Stimulated activated CD8-positive, alpha-beta memory T cell treated with anti-CD3 and anti-CD28 coated beads, Interleukin-15, amount 100 ng/mL, for 1 hour (primary cell): ENCODE data around the gene ITGA11.

Source experiments
- DNase-seq: peaks from one replicate; pipeline ENCODE4 v3.0.0-alpha.2; 2020; ENCODE audit warnings: low read depth

Gene ITGA11

DNA sequence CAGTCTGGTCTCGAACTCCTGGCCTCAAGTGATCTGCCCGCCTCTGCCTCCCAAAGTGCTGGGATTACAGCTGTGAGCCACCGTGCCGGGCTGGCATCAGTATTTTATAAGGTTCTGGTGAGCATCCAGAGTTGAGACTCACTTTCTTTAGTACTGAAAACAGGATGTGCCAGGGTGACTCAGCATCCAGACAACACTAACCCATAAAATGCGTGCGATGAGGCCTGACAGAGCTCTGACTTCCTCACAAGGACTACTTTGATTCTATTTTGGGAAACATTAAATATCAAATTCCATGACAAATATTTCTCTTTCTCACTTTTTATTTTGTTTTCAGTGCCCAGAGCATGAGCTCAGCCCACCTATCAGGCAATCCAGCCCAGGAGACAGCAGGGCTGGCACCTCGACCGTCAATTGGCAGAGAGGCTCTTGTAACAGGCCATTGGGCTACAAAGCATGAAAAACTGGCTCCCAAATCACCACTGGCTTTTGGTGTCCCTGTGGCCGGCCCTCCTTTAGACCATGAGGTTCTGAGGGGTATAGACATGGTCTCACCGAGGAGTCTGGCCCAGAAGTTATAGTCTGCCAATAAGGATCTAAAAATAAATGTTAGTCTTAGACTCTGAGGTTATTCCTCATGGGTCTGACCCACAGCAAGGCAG, 79.4 kb downstream of the ITGA11 start:
- no peak for DNase-seq

DNA sequence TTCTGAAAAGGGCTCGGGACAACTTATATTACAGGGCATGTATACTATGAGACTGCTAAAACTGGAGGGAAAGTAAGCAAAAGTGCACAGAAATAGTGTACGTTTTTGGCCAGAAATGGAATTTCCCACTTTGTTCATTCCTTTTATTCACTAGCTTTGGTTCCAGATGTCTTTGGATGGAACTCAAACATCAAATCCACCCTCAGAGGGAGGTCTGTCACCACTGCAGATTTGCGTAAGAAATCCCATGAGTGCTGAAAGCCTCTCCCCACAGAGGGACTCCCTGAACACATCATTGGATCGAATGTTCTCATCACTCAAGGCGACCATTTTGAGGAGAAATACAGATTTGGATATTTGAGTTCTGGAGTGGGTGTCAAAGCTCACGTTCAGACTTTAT, 82.8 kb downstream of the ITGA11 start:
- no peak for DNase-seq

DNA sequence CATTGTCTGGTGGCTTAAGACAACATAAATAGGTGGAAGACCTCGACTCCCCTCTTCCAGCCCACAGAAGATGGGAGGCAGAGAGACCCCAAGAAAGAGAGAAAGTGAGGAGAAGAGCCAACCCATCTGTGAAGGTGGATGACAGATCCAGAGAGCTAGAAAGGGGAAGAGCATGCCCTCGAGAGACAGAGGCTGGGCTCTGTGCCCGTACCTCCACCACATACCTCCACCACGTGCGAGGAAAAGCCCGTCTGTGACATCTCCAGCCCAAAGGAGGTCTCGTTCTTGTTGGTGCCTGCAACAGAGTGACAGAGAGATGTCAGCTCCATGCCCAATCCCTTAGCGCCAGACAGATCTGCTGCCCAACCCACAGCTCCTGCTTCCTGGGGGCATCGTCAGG, 83.4 kb downstream of the ITGA11 start:
- DNase-seq: no peak

DNA sequence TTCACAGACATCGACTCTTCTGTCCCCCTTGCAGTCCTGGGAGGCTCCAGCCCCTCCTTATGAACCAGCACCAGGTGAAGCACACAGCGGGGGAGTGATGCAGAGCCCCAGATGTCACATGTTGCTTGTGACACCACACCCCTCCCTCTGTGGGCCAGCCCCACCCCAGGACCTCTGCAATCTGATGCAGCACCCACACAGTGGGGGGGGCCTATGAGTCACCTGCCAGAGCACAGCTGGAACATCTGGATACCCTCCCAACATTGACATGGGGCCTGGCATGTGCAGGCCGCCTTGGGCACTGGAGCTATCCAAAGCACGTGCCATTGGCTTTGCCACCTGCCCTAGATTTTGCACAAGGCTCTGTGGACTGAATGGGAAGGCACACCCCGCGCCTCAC, 83.9 kb downstream of the ITGA11 start:
- no peak for DNase-seq

GRCh38 chr15:68347392-68347791, 84.6 kb downstream of the ITGA11 start:
- no peak for DNase-seq

DNA sequence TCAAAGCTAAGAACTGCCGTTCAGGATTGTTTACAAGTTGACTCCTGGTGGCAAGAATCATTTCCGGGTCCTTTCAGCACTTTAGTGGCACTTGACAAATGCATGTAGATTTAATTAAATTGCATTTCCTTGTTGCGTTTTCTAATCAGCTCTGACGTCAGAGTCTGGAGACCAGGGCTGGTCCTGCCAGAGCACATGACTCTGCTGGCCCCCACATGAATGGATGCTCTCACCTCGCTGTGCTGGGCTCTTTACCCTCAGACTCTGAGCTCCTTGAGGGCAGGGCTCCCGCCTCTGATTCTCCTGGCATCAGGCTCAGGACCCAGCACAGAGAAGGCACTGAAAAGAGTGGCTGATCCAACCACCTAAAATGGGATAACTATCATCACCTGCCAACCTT, 85.0 kb downstream of the ITGA11 start:
- DNase-seq: no peak

- no peak for DNase-seq
These were observed 86.5 kb downstream of the ITGA11 start for GRCh38 chr15:68345481-68345880.

DNA sequence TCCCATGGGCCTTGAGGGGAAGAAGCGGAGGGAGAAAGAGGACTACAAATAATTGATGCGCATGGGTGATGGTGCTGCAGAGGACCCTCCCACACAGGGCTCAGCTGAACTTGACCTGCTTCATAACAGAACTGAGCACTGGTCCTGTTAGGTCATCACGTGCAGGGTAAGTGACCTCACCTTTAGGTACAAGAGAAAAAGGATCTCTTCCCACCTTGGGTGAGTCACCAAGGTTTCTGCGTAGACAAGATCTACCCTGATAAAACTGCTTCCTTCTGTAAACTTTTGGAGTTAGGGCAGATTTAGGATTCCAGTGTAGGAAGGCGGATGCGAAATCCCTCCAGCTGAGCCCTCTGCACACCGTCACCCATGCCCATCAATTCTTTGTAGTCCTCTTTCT, 87.4 kb downstream of the ITGA11 start:
- no peak for DNase-seq

DNA sequence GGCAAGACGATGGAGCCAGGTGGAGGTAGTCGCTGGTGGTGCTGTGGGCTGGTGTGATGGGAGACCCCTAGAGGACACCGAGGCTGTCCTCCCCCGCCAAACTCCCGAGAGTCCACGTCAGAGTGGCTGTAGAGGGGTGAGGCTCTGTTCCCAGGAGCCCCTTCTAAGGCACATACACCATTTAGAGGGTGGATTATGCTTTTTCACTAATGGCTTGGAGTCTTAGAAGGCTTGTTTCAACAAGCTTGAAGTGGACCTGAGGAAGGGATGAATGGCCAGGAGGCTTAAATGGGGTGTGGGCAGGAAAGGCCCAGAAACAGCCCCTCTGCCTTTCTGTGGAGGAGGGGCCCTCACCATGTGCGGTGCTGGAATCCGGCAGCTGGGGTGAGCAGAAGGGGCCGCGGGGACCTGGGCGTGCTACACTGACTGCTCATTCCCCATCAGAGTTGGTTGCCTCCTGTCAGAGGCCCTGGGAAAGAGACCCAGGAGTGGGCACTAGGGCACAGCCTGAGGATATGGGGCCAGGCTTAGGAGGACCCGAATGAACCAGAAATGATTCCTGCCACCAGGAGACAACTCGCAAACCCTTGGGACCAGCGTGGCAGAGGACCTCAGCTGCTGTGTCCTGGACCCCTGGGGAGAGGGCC, 88.3 kb downstream of the ITGA11 start:
- no peak for DNase-seq

DNA sequence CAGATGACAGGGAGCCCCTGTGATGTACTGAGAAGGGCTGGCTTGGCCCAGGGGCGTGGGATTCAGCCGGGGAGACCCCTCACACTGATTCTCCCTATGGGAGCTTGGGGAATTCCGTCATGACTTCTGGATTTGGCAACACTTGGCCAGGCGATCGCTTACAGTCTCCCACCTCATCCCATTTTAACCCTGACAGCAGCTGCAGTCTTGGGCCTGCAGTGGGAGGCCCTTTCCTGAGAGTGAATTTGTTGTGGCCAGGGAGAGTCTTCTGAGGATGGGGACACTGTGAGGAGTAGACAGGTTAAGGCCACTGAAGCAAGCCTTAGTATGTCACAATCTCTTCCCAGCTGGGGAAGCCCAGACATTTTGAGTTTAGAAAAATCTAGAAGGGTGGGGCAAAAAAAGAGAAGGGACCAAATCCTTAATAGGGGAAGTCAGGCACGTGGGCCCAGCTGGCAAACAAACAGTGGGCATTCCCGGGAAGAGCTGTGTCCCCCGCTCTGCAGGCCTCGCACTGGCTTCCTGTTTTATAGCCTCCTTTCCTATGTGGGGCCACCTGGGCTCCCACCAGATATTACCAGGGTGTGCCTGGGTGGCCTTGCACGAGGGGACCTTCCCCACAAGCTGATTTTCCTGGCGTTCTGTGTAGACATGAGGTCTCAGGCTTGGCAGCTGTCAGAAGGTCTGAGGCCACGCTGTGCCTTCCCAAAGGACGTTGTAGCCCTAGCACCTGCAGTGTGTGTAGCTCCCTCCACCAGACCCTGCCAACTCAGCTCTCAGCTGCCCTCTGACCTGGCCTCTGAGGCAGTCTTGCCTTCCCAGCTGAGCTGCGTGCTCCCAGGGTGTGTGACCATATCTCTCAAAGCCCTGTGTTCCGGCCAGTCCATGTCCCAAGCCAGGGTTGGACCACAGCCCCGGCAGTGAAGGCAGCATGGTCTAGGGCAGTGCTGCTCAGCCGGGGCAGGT, 89.9 kb downstream of the ITGA11 start:
- DNase-seq: no peak

DNA sequence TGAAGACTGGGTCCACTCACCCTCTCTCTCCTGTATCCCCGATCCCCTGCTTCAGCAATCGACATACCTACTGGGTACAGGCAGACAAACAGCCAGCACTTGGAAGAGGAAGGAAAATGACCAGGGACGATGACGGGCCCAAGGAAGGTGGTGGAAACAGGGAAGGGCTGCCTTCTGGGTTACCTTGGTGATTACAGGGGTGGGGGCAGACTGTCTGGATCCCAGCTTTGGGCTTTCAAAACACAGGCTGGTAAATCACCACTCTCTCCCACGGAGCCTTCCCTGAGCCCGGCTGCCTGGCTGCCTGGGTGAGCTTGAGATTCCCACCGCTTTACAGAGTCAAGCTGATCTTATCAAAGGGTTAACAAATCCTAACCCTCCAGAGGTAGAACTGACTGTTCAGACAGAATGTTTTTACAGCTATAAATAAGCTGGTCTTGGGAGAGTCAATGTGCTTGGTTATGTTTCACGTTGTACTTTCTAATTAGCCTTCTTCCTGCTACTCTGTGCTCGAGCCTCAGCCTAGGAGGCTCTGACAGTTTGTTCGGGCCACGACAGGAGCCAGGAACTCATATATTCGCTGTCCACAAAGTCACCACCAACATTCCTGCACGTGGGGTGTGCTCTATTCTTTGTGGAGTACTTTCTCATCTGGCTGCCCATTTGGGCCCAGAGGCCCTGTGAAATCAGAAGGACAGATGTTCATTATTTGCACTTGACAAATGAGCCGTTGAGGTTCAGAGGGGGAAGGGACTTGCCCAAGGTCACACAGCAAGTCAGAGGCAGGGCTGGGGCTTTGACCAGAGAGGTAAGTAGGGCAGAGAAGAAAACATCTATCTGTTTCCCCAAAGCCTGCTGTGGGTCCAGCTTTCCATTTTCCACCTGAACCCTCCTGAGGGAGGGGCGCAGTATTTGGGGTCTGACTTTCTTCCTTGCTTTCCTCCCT, 91.0 kb downstream of the ITGA11 start:
- DNase-seq: no peak

DNA sequence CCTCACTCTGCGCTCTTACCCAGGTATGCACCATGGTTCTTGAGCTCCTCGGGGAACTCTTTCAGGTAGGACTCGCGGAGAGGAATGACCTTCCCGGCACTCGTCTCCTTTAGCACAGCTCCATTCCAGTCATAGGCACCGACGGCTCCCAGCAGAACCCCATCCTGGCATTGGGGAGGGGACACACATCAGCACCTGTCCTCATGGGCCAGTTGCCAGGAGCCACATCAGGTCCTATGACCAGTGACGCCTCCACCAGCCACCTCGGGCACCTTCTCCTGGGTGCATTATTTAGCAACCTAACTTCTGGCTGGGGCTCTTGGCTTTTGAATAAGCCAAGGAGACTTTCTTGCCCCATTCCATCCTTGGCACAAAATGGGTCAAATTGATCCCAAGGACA, 92.5 kb downstream of the ITGA11 start:
- DNase-seq: no peak

GRCh38 chr15:68337826-68338225, 94.1 kb downstream of the ITGA11 start:
- DNase-seq: no peak

- no peak for DNase-seq
These were observed 95.4 kb downstream of the ITGA11 start for GRCh38 chr15:68336516-68336915.

GRCh38 chr15:68335655-68336054, 96.3 kb downstream of the ITGA11 start:
- no peak for DNase-seq

DNA sequence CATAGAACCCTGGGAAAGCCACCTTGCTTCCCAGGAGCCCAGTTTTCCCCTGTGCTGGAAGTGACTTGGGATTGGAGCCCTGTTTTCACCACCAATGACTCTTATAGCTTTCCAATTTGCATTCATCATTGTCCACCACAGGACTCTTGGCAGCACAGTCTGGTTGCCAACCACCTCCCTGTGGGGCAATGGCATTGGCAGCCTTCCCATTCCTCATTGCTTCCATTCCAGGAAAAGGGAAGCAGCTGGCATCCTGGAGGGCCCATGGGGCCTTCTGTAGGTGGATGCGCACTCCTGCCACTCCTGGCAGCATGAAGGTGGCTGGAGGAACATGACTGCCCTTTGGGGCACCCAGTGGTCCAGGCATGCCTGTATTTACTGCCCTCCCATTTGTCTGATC, 96.7 kb downstream of the ITGA11 start:
- DNase-seq: no peak

- no peak for DNase-seq
These were observed 97.3 kb downstream of the ITGA11 start for GRCh38 chr15:68334661-68335124.

DNA sequence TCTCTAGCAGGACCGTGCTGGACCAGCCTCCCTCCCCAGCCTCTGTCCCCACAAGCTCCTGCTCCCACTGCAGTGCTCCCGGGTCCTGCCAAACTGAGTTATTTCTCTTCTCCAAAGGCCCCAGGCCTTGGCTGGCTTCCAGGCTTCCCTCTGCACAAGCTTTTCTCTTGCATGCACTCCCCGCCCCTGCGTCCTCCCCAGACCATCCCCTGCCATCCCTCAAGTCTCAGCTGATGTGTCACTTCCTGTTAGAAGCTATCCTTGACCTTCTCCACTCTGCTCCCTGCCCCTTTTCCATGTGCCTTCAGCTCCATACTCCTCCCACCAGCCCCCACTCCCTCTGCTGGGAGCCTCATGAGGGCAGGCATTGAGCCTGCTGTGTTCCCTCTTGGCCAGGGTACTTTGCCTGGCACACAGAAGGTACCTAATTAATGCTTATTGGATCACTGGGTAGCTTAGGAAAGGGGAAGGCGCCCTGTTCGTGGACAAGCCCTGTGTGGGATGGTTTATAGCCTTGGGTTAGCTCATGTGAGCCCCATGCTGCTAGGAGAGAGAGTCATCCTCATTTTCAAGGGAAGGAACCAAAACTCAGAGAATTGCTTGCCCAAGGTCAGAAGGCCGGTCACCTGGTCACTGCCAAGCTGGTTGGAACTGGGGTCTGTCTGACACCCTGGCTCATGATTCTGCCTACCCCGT, 98.0 kb downstream of the ITGA11 start:
- no peak for DNase-seq

DNA sequence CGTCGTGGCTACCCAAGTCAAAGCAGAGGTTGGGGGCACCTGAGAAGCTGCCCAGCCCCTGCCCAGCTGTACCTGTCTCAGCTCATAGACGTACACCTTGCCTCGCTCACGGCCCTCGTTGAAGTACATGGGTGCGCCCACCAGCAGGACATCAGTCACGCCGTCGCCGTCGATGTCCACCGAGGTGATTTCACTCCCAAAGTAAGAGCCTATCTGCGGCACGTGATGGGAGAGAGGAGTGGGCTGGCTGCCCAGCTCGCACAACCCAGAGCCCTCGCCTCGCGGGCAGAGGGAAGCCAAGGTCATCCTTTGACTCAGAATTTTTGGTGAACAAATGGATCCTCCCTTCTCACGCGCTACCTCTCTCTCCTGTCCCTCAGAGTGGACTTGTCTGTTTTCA, 99.7 kb downstream of the ITGA11 start:
- no peak for DNase-seq

DNA sequence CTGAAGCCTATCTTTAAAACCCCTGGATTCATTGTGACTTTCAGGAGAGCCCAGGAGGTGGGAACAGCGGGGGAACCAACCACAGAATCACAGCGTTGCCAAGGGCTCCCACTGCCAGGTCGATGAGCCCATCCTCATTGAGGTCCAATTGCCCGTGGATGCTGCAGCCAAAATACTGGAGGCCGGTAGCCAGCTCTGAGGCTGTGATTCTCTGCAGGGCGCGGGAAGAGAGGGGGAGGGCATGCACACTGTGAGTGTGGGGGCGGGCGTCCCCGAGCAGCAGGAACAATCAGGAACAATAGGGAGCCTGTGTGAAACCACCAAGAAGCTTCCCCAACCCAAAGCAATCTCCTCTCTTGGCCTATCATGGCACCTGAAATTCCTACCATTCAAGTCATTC, 101.1 kb downstream of the ITGA11 start:
- DNase-seq: no peak

- DNase-seq: no peak
These were observed 101.5 kb downstream of the ITGA11 start for GRCh38 chr15:68330416-68330815.
